ENCODE measurements around the gene SLC16A8. TPM values are rescaled to one million over a fixed set of nuclear protein-coding genes. Genes with fewer than 3 reads are reported as not detected.

Gene SLC16A8
- total RNA-seq, 1 experiment from 2014 or later = not detected

- no peak for DNase-seq (ENCODE audit: low read depth)
Measured at GRCh38 chr22:38031491-38031890, 52.5 kb downstream of the SLC16A8 start.

DNA sequence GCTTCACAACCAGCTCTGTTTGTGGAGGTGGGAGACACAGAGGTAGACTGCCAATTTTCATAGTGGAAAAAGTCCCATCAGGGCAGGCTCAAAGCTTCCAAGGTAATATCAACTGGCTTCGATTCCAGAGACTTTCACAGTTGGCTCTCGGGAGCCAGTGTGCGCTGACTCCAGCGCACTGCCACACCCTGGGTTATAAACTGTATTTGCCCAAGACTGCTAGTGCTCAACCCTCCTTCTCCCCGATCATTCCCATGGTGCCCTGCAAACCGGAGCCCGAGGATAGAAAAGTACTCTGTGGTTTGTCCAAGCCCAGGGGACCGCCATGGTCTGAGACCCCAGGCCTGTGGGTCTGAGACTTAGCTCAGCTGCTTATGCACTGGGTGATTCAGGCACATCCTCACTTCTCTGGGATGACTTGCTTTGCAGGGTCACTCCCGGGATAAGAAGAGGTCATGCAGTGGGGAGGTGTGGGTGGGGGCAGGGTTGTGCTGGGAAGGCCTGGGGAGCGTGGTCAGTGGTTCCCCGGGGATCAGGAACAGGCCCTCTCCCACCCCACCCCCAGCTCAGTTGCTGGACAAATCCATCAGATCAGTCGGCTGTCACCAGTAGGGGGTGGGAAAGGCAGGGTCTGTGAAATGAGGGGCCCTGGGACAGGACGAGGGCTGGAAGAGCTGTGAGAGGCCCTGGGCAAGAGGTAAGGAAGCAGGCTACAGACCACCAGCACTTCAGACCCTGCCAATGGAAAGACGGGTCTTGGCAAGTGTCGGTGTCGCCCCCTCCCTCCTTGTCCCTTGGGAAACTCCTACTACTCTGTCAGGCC lies 53.5 kb downstream of the SLC16A8 start:
- DNase-seq (ENCODE audit: low read depth) = no peak

DNA sequence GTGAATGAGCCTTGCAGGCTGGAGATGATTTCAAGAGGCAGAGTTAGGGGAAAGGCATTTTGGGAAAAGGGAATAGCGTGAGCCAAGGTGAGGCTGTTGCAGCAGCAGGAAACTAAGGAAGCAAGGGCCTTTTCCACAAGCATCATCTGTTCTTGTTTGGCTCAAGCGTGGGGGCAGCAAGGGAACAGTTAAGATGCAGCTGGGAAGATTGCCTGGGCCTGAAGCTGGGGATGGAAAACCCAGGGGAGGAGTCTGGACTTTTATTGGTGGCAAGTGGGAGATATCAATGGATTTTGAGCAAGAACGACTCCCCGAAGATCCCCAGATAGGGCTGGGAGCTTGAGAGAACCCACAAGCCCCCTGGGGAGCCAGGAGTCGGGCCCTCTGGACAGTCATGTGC lies 54.1 kb downstream of the SLC16A8 start:
- DNase-seq (ENCODE audit: low read depth) = no peak

DNA sequence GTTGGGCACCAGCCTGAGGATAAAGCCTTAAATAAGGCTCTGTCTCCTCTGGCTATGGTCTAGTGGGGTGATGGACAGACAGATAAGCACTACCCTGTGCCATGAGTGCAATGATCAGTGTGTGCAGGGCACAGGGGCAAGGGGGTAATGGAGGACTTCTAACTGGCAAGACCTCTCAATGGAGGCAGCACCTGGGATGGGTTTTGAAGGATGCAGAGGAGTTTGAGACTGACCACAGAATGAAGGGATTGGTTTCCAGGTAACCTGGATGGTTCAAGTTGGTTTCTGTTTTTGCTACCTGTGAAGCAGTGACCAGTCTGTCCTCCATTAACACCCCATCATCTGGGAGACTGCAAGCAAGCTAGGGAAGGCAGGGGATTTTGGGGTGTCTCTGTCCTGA lies 54.6 kb downstream of the SLC16A8 start:
- no peak for DNase-seq (ENCODE audit: low read depth)

- no peak for DNase-seq (ENCODE audit: low read depth)
Measured at GRCh38 chr22:38028344-38029130, 55.4 kb downstream of the SLC16A8 start.

Other genes starting within 250 kb of the SLC16A8 start
- gene ANKRD54, start 239.8 kb downstream of the SLC16A8 start, total RNA-seq (2014; rRNA removed; shearing (Covaris generic)) = 17.0 and 20.6 TPM in 2 replicates
- gene EIF3L, start 234.8 kb downstream of the SLC16A8 start, total RNA-seq (2014; rRNA removed; shearing (Covaris generic)) = 136 and 156 TPM in 2 replicates
- gene MICALL1, start 177.9 kb downstream of the SLC16A8 start, total RNA-seq (2014; rRNA removed; shearing (Covaris generic)) = 7.1 and 13.7 TPM in 2 replicates
- gene C22orf23, start 130.6 kb downstream of the SLC16A8 start, total RNA-seq (2014; rRNA removed; shearing (Covaris generic)) = 0.05 and 0.22 TPM in 2 replicates
- gene POLR2F, start 130.5 kb downstream of the SLC16A8 start, total RNA-seq (2014; rRNA removed; shearing (Covaris generic)) = 77.2 and 91.6 TPM in 2 replicates
- gene SOX10, start 99.6 kb downstream of the SLC16A8 start, total RNA-seq (2014; rRNA removed; shearing (Covaris generic)) = not detected in 2 replicates
- gene PICK1, start 26.8 kb downstream of the SLC16A8 start, total RNA-seq (2014; rRNA removed; shearing (Covaris generic)) = 21.7 and 26.8 TPM in 2 replicates
- not detected in 2 replicates for gene BAIAP2L2, start 26.5 kb upstream of the SLC16A8 start, total RNA-seq (2014; rRNA removed; shearing (Covaris generic))
- 0.96 TPM in 1 of 2 replicates, not detected in the other for gene PLA2G6, start 97.6 kb upstream of the SLC16A8 start, total RNA-seq (2014; rRNA removed; shearing (Covaris generic))
- 9.1 and 13.5 TPM in 2 replicates for gene MAFF, start 117.8 kb upstream of the SLC16A8 start, total RNA-seq (2014; rRNA removed; shearing (Covaris generic))
- gene TMEM184B, start 188.8 kb upstream of the SLC16A8 start, total RNA-seq (2014; rRNA removed; shearing (Covaris generic)) = 51.0 and 90.7 TPM in 2 replicates
- 67.0 and 99.4 TPM in 2 replicates for gene CSNK1E, start 233.2 kb upstream of the SLC16A8 start, total RNA-seq (2014; rRNA removed; shearing (Covaris generic))

All from M059J (cell line).